Upper lobe of right lung (tissue), 1 donor: ENCODE results near the gene NBPF11. TPM values are rescaled to one million over a fixed set of nuclear protein-coding genes. Genes with fewer than 3 reads are reported as not detected.
A peak's percentile ranks its signal among the peaks of the same experiment; 100 is the strongest.
"Not testable (repeated sequence)": the region's sequence is repeated elsewhere in the genome, so short reads cannot be mapped to it uniquely, and the experiment has no call there.

Experiments
- ATAC-seq: fragments of 200-7000 bp; cut with Tn5 transposase; one replicate; pipeline ENCODE4 v1.9.1; 2020; ENCODE audit warnings: mild to moderate bottlenecking, moderate library complexity
- DNase-seq: peaks from one replicate; pipeline ENCODE4 v3.0.0-alpha.2; 2020
- H3K27ac ChIP-seq: fragments of 200-600 bp; one replicate; pipeline ENCODE4 v1.8.0; 2022
- H3K27me3 ChIP-seq: fragments of 200-600 bp; one replicate; pipeline ENCODE4 v1.8.0; 2022; ENCODE audit warnings: mild to moderate bottlenecking
- H3K36me3 ChIP-seq: fragments of 200-600 bp; one replicate; pipeline ENCODE4 v1.8.0; 2022
- H3K4me1 ChIP-seq: fragments of 200-600 bp; one replicate; pipeline ENCODE4 v1.8.0; 2022
- H3K4me3 ChIP-seq: fragments of 200-600 bp; one replicate; pipeline ENCODE4 v1.8.0; 2022; ENCODE audit warnings: mild to moderate bottlenecking
- H3K9me3 ChIP-seq: fragments of 200-600 bp; one replicate; pipeline ENCODE4 v1.8.0; 2022
- intact Hi-C: fragments of 100-400 bp; cut with DNase I; formaldehyde crosslinking; loops from one replicate; pipeline ENCODE4 v1.11.0; 2022
- total RNA-seq: library from RNA; stranded (reverse); fragmentation: NEBNext Ultra II Directional; extraction: Animal tissue kit (Norgen Biotek cat#: 25700); gene quantifications from one replicate; pipeline ENCODE4 v1.2.1, GENCODE V29; 2021
- donor health status: DM: no; HTN: yes; CAD: no; lungs with severe emphysema.

Gene NBPF11
- total RNA-seq, 1 donor from 2014 or later = 14.9 TPM

DNA sequence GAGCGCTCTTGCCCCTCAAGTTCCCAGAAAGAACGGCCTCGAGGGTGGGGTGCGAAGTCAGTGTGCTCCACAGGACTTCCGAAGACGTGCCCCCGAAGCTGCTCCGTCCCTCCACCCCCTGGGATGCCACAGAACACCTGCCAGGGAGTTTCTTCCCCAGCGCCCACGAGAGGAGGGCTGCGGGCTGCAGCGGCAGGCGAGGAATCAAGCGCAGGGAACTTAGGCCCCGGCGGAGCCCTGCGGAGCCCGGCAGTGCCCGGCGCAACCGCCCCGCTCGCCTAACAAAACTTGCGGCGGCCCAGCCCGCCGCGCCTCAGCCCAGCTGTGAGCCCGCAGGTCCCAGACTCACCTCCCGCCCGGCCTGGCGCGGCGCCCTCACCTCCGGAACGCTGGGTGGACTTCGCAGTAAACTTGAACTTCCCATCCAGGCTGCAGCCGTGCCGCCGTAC is 686 bp downstream of the NBPF11 start:
- intact Hi-C loops, H3K36me3 ChIP-seq, H3K9me3 ChIP-seq, H3K27me3 ChIP-seq, H3K4me1 ChIP-seq: not testable (repeated sequence)
- H3K4me3 ChIP-seq = peak overlapping the region; percentile 84
- H3K27ac ChIP-seq = peak overlapping the region; percentile 83
- DNase-seq (peak; percentile 82), ATAC-seq (peak; percentile 66)

- intact Hi-C loops, H3K27me3 ChIP-seq, DNase-seq, H3K9me3 ChIP-seq, H3K4me1 ChIP-seq, H3K36me3 ChIP-seq, ATAC-seq: not testable (repeated sequence)
- peak overlapping the region; percentile 84 for H3K4me3 ChIP-seq
- H3K27ac ChIP-seq = peak overlapping the region; percentile 83
Measured at GRCh38 chr1:148150945-148151344, 1.1 kb downstream of the NBPF11 start.

DNA sequence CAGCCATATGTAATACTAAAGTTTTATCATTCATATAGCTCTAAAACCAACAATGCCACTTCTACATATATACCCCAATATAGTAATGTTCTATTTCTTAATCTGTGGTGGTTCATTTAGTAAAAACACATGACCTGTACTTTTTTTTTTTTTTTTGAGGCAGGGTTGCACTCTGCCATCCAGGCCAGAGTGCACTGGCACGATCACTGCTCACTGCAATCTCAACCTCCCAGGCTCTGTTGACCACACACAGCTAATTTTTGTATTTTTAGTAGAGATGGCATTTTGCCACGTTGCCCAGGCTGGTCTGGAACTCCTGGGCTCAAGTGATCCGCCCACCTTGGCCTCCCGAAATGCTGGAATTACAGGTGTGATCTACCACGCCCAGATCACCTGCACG is 2.1 kb downstream of the NBPF11 start:
- H3K27ac ChIP-seq, H3K4me1 ChIP-seq, H3K9me3 ChIP-seq, H3K27me3 ChIP-seq, DNase-seq, intact Hi-C loops, ATAC-seq, H3K4me3 ChIP-seq, H3K36me3 ChIP-seq: not testable (repeated sequence)

DNA sequence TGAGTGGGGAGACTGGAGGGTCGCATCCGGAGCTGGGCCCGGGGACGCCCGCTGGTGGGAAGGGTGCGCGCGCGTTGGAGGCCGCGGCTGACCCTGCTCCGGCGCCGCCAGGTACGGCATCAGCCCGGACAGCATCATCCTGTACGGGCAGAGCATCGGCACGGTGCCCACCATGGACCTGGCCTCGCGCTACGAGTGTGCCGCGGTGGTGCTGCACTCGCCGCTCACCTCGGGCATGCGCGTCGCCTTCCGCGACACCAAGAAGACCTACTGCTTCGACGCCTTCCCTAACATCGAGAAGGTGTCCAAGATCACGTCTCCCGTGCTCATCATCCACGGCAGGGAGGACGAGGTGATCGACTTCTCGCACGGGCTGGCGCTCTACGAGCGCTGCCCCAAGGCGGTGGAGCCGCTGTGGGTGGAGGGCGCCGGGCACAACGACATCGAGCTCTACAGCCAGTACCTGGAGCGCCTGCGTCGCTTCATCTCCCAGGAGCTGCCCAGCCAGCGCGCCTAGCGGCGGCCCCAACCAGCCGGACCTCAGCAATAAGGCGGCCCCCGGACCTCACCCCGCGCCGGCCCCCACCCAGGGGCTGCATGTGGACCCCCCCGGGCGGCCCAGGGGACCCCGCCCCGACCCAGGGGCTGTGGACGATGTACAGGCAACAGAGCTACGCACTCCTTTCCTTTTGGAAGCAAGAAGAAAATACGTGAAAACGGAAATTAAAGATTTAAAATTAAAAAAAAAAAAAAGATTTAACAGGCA is 2.8 kb downstream of the NBPF11 start:
- H3K27me3 ChIP-seq, intact Hi-C loops, H3K27ac ChIP-seq, H3K36me3 ChIP-seq, H3K4me1 ChIP-seq, H3K9me3 ChIP-seq, DNase-seq, ATAC-seq, H3K4me3 ChIP-seq: not testable (repeated sequence)

DNA sequence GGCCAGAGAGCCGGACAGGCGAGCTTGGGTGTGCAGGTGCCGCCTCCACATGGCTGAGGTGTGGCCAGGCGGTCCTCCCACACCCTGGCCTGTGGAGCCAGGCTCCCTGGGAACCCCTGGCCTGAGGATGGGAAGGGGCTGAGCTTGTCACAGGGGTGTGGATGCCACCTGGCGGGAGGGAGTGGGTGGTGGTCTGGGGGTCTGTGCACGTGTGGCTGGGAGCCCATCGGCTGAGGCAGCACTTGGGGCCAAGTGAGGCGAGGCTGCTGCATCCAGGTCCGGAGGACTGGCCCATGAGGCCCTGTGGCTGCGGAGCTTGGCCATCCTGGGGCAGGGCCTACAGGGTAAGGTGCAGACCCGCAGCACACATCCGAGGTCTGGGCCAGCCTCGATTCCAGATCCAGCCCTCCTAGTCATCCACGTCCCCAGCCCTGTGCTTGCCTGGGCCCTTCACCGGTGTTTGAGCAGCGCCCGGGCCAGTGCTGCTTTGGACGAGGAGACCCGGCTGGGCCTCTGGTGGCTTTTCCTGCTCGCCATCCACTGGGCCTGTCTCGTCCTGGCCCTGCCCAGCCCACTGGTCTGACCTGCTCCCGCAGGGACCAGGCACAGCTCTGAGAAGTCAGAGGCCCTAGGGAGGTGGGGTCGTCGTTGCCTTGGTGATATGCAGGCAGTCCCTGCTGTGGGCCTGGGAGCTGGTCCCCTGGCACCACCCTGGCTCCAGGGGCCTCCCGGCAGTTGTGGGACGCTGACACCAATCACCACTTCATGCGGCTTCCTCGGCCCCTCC is 4.8 kb downstream of the NBPF11 start:
- ATAC-seq, intact Hi-C loops, H3K9me3 ChIP-seq, H3K36me3 ChIP-seq, H3K4me3 ChIP-seq, H3K4me1 ChIP-seq, H3K27ac ChIP-seq, DNase-seq, H3K27me3 ChIP-seq: not testable (repeated sequence)

DNA sequence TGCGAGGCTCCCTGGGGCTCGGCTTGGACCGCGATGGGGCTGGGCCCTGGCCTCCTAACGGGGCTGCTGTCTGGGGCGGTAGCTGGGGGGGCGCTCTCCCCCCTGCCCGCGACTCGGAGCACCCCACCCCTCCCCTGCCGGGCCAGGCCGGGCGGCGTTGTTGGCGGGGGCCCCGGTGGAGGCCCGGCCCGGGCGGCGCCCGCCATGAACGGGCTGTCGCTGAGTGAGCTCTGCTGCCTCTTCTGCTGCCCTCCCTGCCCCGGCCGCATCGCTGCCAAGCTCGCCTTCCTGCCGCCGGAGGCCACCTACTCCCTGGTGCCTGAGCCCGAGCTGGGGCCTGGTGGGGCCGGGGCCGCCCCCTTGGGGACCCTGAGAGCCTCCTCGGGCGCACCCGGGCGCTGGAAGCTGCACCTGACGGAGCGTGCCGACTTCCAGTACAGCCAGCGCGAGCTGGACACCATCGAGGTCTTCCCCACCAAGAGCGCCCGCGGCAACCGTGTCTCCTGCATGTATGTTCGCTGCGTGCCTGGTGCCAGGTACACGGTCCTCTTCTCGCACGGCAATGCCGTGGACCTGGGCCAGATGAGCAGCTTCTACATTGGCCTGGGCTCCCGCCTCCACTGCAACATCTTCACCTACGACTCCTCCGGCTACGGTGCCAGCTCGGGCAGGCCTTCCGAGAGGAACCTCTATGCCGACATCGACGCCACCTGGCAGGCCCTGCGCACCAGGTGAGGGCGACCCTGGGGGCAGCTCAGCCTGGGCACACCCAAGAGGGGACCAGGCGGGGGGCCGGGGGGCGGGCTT is 5.7 kb downstream of the NBPF11 start:
- H3K27me3 ChIP-seq, DNase-seq, H3K4me3 ChIP-seq, ATAC-seq, intact Hi-C loops, H3K9me3 ChIP-seq, H3K36me3 ChIP-seq, H3K27ac ChIP-seq, H3K4me1 ChIP-seq: not testable (repeated sequence)

GRCh38 chr1:148143223-148143622 is 8.9 kb downstream of the NBPF11 start:
- ATAC-seq, H3K4me1 ChIP-seq, H3K27ac ChIP-seq, H3K36me3 ChIP-seq, H3K27me3 ChIP-seq, intact Hi-C loops, H3K4me3 ChIP-seq, DNase-seq, H3K9me3 ChIP-seq: not testable (repeated sequence)

DNA sequence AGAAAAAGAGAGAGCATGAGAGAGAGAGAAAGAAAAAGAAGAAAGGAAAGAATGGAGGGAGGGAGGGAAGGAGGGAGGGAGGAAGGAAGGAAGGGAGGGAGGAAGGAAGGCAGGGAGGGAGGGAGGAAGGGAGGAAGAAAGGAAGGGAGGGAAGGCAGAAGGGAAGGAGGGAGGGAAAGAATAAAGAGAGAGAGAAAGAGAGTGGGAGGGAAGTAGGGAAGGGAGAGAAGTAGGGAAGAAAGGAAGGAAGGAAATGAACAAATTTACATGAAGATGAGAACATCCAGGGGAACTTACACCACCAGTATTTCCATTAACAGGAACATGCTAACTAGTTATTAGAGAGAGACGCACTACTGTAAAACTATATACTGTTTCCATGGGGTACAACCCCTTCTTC is 10.1 kb downstream of the NBPF11 start:
- H3K27me3 ChIP-seq, H3K27ac ChIP-seq, ATAC-seq, DNase-seq, H3K36me3 ChIP-seq, intact Hi-C loops, H3K9me3 ChIP-seq, H3K4me3 ChIP-seq, H3K4me1 ChIP-seq: not testable (repeated sequence)

GRCh38 chr1:148138606-148139005 is 13.5 kb downstream of the NBPF11 start:
- intact Hi-C loops, ATAC-seq, H3K9me3 ChIP-seq, DNase-seq, H3K36me3 ChIP-seq, H3K27me3 ChIP-seq, H3K4me1 ChIP-seq, H3K27ac ChIP-seq, H3K4me3 ChIP-seq: not testable (repeated sequence)

DNA sequence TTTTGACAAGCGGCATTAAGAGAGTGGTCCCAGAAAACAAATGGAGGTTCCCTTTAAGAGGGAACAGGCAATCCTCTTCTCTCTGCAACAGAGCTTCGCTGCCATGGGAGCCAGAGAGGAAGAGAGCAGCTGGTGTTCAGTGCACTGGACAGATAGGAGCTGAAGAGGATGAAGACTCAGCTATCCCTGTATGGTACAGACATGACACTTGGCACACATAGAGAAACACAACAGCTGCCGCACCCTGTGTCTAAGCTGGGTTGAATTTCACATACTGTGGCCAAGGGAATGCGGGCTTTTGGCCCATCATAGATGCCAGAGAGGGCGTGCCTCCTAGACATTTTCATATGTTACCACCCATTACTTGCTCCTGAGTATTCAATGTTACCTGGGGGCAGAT is 29.7 kb downstream of the NBPF11 start:
- ATAC-seq, H3K27me3 ChIP-seq, DNase-seq, H3K9me3 ChIP-seq, intact Hi-C loops, H3K4me3 ChIP-seq, H3K4me1 ChIP-seq, H3K27ac ChIP-seq: not testable (repeated sequence)
- peaks cover 13% of the 10 kb centered on the region for H3K36me3 ChIP-seq
